ENCODE measurements around the gene LHCGR. TPM values are rescaled to one million over a fixed set of nuclear protein-coding genes. Genes with fewer than 3 reads are reported as not detected.

Gene LHCGR
- total RNA-seq, 1 experiment from 2014 or later, result 0.31 TPM

DNA sequence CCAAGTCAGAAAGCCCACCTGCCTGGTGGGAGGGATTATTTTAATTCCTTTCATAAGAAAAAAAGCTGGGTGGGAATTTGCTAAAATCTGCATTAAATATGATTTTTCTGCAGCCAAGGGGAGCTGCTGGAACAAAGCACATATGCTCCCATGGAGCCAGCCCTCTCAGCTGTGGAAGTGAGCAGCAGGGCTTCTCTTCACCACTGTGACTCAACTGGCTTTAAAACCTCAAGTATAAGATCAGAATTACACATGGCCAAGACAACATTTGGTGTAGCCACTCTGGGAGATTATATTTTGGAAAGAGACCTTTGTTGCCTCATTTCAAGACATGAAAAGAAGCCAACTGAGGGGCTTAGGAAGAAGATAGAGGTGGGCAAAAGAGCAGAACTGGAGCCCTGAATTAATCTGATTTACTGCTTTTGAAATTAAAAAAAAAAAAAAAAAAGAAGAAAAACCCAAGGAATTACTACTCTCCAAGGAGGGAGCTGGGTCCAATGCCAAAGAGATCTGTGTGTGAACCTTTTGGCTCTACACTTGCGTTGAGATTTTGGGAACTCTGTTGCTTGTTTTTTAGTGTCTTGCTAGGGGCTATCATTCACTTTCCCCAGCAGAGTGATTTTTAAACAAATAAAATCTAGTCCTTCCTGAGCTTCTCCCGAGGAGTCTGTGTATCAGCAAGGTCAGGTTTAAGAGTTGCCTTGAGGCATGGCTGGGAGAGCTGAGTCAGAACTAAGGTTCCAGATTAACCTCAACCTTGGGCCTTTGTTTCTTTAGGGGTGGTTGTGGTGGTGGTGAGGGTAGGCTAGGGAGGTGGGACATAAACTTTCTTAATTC, 6.0 kb downstream of the LHCGR start:
- DNase-seq (ENCODE audit: low spot score) (no peak), ATAC-seq (no peak)
- H3K27me3 Mint-ChIP-seq (ENCODE audit: low read depth), result peaks cover 7% of the 10 kb centered on the region
- no peak overlapping the region for H3K4me3 Mint-ChIP-seq
- H3K27ac Mint-ChIP-seq, result no peak overlapping the region
- no peaks in the 10 kb centered on the region for H3K36me3 Mint-ChIP-seq
- H3K9me3 Mint-ChIP-seq, result no peaks in the 10 kb centered on the region
- peaks cover 21% of the 10 kb centered on the region for H3K4me1 Mint-ChIP-seq
- ChIA-PET POLR2A (no interaction called here), CTCF (no interaction called here)
- TF ChIP-seq, protein P1, sequence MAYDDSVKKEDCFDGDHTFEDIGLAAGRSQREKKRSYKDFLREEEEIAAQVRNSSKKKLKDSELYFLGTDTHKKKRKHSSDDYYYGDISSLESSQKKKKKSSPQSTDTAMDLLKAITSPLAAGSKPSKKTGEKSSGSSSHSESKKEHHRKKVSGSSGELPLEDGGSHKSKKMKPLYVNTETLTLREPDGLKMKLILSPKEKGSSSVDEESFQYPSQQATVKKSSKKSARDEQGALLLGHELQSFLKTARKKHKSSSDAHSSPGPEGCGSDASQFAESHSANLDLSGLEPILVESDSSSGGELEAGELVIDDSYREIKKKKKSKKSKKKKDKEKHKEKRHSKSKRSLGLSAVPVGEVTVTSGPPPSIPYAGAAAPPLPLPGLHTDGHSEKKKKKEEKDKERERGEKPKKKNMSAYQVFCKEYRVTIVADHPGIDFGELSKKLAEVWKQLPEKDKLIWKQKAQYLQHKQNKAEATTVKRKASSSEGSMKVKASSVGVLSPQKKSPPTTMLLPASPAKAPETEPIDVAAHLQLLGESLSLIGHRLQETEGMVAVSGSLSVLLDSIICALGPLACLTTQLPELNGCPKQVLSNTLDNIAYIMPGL (CRISPR knock-in tag; IDR thresholded peaks at IDR 0.05), result no peak
- TF ChIP-seq NFATC4 (CRISPR knock-in tag; IDR thresholded peaks at IDR 0.05) (no peak), TEAD4 (CRISPR knock-in tag; IDR thresholded peaks at IDR 0.05) (no peak), SMAD4 (CRISPR knock-in tag; IDR thresholded peaks at IDR 0.05) (no peak), FOXJ3 (CRISPR knock-in tag; IDR thresholded peaks at IDR 0.05; ENCODE audit: borderline replicate concordance) (no peak), ZNF317 (CRISPR knock-in tag; IDR thresholded peaks at IDR 0.05; ENCODE audit: borderline replicate concordance, low read depth) (no peak), EMX1 (CRISPR knock-in tag; IDR thresholded peaks at IDR 0.05) (no peak), ZBTB21 (CRISPR knock-in tag; IDR thresholded peaks at IDR 0.05; ENCODE audit: borderline replicate concordance) (no peak), ZNF121 (CRISPR knock-in tag; IDR thresholded peaks at IDR 0.05) (no peak), SOX15 (CRISPR knock-in tag; IDR thresholded peaks at IDR 0.05) (no peak), CREB1 (CRISPR knock-in tag; IDR thresholded peaks at IDR 0.05) (no peak)
- TF ChIP-seq, protein P2, sequence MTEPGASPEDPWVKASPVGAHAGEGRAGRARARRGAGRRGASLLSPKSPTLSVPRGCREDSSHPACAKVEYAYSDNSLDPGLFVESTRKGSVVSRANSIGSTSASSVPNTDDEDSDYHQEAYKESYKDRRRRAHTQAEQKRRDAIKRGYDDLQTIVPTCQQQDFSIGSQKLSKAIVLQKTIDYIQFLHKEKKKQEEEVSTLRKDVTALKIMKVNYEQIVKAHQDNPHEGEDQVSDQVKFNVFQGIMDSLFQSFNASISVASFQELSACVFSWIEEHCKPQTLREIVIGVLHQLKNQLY (CRISPR knock-in tag; IDR thresholded peaks at IDR 0.05), result no peak
- TF ChIP-seq, protein P3, sequence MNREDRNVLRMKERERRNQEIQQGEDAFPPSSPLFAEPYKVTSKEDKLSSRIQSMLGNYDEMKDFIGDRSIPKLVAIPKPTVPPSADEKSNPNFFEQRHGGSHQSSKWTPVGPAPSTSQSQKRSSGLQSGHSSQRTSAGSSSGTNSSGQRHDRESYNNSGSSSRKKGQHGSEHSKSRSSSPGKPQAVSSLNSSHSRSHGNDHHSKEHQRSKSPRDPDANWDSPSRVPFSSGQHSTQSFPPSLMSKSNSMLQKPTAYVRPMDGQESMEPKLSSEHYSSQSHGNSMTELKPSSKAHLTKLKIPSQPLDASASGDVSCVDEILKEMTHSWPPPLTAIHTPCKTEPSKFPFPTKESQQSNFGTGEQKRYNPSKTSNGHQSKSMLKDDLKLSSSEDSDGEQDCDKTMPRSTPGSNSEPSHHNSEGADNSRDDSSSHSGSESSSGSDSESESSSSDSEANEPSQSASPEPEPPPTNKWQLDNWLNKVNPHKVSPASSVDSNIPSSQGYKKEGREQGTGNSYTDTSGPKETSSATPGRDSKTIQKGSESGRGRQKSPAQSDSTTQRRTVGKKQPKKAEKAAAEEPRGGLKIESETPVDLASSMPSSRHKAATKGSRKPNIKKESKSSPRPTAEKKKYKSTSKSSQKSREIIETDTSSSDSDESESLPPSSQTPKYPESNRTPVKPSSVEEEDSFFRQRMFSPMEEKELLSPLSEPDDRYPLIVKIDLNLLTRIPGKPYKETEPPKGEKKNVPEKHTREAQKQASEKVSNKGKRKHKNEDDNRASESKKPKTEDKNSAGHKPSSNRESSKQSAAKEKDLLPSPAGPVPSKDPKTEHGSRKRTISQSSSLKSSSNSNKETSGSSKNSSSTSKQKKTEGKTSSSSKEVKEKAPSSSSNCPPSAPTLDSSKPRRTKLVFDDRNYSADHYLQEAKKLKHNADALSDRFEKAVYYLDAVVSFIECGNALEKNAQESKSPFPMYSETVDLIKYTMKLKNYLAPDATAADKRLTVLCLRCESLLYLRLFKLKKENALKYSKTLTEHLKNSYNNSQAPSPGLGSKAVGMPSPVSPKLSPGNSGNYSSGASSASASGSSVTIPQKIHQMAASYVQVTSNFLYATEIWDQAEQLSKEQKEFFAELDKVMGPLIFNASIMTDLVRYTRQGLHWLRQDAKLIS (CRISPR knock-in tag; IDR thresholded peaks at IDR 0.05; ENCODE audit: borderline replicate concordance), result no peak
- TF ChIP-seq, protein P4, sequence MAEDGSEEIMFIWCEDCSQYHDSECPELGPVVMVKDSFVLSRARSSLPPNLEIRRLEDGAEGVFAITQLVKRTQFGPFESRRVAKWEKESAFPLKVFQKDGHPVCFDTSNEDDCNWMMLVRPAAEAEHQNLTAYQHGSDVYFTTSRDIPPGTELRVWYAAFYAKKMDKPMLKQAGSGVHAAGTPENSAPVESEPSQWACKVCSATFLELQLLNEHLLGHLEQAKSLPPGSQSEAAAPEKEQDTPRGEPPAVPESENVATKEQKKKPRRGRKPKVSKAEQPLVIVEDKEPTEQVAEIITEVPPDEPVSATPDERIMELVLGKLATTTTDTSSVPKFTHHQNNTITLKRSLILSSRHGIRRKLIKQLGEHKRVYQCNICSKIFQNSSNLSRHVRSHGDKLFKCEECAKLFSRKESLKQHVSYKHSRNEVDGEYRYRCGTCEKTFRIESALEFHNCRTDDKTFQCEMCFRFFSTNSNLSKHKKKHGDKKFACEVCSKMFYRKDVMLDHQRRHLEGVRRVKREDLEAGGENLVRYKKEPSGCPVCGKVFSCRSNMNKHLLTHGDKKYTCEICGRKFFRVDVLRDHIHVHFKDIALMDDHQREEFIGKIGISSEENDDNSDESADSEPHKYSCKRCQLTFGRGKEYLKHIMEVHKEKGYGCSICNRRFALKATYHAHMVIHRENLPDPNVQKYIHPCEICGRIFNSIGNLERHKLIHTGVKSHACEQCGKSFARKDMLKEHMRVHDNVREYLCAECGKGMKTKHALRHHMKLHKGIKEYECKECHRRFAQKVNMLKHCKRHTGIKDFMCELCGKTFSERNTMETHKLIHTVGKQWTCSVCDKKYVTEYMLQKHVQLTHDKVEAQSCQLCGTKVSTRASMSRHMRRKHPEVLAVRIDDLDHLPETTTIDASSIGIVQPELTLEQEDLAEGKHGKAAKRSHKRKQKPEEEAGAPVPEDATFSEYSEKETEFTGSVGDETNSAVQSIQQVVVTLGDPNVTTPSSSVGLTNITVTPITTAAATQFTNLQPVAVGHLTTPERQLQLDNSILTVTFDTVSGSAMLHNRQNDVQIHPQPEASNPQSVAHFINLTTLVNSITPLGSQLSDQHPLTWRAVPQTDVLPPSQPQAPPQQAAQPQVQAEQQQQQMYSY (CRISPR knock-in tag; IDR thresholded peaks at IDR 0.05), result no peak
- TF ChIP-seq, protein P5, sequence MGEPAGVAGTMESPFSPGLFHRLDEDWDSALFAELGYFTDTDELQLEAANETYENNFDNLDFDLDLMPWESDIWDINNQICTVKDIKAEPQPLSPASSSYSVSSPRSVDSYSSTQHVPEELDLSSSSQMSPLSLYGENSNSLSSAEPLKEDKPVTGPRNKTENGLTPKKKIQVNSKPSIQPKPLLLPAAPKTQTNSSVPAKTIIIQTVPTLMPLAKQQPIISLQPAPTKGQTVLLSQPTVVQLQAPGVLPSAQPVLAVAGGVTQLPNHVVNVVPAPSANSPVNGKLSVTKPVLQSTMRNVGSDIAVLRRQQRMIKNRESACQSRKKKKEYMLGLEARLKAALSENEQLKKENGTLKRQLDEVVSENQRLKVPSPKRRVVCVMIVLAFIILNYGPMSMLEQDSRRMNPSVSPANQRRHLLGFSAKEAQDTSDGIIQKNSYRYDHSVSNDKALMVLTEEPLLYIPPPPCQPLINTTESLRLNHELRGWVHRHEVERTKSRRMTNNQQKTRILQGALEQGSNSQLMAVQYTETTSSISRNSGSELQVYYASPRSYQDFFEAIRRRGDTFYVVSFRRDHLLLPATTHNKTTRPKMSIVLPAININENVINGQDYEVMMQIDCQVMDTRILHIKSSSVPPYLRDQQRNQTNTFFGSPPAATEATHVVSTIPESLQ (CRISPR knock-in tag; IDR thresholded peaks at IDR 0.05), result no peak
- TF ChIP-seq, protein P6, sequence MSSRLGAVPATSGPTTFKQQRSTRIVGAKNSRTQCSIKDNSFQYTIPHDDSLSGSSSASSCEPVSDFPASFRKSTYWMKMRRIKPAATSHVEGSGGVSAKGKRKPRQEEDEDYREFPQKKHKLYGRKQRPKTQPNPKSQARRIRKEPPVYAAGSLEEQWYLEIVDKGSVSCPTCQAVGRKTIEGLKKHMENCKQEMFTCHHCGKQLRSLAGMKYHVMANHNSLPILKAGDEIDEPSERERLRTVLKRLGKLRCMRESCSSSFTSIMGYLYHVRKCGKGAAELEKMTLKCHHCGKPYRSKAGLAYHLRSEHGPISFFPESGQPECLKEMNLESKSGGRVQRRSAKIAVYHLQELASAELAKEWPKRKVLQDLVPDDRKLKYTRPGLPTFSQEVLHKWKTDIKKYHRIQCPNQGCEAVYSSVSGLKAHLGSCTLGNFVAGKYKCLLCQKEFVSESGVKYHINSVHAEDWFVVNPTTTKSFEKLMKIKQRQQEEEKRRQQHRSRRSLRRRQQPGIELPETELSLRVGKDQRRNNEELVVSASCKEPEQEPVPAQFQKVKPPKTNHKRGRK (CRISPR knock-in tag; IDR thresholded peaks at IDR 0.05; ENCODE audit: borderline replicate concordance), result no peak
- TF ChIP-seq, protein P7, sequence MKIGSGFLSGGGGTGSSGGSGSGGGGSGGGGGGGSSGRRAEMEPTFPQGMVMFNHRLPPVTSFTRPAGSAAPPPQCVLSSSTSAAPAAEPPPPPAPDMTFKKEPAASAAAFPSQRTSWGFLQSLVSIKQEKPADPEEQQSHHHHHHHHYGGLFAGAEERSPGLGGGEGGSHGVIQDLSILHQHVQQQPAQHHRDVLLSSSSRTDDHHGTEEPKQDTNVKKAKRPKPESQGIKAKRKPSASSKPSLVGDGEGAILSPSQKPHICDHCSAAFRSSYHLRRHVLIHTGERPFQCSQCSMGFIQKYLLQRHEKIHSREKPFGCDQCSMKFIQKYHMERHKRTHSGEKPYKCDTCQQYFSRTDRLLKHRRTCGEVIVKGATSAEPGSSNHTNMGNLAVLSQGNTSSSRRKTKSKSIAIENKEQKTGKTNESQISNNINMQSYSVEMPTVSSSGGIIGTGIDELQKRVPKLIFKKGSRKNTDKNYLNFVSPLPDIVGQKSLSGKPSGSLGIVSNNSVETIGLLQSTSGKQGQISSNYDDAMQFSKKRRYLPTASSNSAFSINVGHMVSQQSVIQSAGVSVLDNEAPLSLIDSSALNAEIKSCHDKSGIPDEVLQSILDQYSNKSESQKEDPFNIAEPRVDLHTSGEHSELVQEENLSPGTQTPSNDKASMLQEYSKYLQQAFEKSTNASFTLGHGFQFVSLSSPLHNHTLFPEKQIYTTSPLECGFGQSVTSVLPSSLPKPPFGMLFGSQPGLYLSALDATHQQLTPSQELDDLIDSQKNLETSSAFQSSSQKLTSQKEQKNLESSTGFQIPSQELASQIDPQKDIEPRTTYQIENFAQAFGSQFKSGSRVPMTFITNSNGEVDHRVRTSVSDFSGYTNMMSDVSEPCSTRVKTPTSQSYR (CRISPR knock-in tag; IDR thresholded peaks at IDR 0.05), result no peak
